Left cardiac atrium (tissue), 4 donors: ENCODE data around the gene LTBR. TPM values are rescaled to one million over a fixed set of nuclear protein-coding genes. Genes with fewer than 3 reads are reported as not detected.
A peak's percentile ranks its signal among the peaks of the same experiment; 100 is the strongest.

Source experiments
- ATAC-seq, 2 donors: fragments of 200-7000 bp; cut with Tn5 transposase; one replicate each; pipeline ENCODE4 v1.9.1; 2020; ENCODE audit warnings: mild to moderate bottlenecking in 2 of 2, moderate library complexity in 2 of 2
- DNase-seq: peaks from one replicate; pipeline ENCODE4 v3.0.0-alpha.2; 2020
- intact Hi-C, 2 donors: fragments of 100-400 bp; cut with DNase I; formaldehyde crosslinking; loops; one replicate each; pipeline versions ENCODE4 v1.14.1 to v1.15.1; 2022 to 2023
- total RNA-seq, 2 donors: library from RNA; stranded (reverse); fragmentation: NEBNext Ultra II Directional; extraction: Animal tissue kit (Norgen Biotek cat#: 25700); gene quantifications; one replicate each; pipeline ENCODE4 v1.2.1, GENCODE V29; 2021
- donor health status: DM: no; HTN: yes; CAD: no.
- donor health status: DM: no; HTN: yes; CAD: no; lungs with severe emphysema.
- donor health status: DM: yes; HTN: yes; CAD: no.
- donor health status: Dilated cardiomyopathy.

The LTBR gene
- total RNA-seq, 2 donors from 2014 or later: 40.4 to 66.6 TPM

DNA sequence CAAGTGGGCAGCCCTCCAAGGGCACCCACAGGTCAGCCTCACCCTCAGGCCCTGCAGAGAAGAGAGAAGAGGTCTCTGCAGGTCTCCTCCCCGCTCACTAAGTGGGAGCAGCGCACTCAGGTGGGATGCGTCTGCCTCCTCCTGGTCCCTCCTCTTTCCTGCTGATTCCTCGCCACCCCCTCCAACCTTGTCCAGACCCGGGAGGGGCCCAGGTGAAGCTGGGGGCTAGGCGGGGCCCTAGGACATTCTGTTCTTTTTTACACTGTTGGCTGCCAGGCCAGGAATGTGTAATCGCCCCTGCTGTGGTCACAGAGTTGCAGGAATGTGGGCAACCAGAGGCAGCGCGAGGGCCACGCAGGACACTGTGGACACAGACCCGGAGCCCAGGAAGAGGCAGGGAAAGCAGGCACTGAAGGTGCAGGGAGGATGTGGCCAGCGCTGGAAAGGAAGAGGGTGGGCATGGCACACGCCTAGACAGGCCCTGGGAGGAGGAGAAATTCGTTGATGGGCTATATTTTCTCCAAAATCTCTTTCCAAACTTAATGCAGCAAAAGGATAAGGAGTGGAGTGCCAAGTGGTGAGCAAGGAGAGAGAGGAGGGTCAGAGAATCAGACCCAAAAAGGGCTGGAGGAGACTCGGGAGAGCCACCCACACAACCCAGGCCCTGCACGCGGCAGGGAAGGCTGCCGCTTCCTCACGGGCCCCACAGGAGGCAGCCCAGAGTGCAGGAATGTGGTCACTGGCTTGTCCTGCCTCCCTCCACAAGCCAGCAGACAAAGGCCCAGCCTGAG lies 7.7 kb upstream of the LTBR start:
- intact Hi-C loops: no loop called here
- DNase-seq (peak; percentile 60), ATAC-seq (peak; percentile 65 to 66)

DNA sequence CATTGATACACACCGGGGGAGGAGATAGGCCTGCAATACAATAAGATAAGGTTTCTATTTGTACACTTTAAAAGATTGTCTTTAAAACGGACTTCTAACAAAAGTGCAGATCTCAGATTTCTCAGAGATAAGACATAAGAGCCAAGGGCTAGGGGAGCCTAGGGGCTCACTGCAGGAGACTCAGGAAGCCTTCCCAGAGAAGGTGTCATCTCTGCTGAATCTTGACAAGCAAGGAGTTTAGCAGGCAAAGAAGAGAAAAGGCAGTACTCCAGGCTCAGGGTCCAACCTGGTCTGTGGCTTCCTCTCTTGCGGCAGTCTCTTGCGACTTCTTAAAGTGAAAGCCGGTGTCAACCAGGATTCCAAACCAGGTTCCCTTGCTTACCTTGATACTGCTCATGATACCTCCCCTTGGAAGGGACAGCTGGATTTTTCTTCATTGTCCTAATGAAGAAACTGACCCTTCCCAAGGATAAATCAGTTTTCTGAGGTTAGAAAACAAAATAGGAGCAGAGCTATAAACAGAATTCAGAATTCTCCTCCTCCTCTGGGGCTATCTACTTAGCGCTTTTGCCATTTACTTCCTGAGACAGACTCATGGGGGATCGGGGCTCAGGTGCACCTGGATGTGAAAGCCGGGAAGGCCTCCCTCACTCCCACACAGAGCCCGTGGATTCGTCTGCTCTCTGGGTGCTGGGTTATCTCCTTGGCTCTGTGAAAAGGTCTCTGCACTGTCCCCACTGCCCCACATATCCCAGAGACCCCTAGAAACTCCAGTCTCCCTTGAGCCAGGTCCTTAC lies 6.9 kb upstream of the LTBR start:
- intact Hi-C loops: no loop called here
- no peak for ATAC-seq
- DNase-seq: peak; percentile 3

- peak; percentile 55 for DNase-seq
- intact Hi-C loops: no loop called here
- peak; percentile 23 to 44 for ATAC-seq
Observed at GRCh38 chr12:6377667-6377994, 6.3 kb upstream of the LTBR start.

DNA sequence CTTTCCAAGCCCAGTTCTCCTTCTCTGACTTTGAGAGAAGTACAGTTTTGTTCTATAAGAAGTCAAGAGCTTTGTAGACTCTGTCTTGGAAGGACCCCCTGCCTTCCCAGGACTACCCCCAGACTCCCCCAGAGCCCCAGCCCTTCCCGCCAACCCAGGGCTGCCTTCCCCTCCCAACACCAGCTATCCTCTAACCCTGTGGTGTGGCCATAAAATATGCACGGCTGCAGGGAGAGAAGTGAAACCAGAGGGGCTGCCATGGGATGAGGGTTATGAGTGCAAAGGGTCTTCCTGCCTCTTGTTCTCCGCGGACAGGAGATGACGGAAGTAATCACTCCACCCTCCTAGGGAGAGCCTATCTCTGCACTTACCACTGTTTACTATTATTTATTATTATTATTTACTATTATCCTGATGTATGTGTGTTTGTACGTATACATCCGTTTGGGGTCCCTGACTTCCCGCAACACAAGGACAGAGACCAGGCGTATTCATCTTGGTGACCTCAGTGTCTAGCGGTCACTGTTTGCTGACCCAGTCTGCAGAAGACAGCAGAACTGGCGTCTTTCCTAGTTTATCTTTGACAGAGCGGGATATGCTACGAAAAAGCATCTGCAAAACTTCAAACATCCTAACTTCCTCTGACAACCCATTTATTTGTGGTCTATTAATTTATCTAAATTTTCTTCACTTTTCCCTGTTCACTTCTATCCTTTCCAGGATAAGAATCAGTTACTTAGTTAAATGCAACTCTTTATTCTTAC lies 5.1 kb upstream of the LTBR start:
- DNase-seq: no peak
- intact Hi-C loops: no loop called here

DNA sequence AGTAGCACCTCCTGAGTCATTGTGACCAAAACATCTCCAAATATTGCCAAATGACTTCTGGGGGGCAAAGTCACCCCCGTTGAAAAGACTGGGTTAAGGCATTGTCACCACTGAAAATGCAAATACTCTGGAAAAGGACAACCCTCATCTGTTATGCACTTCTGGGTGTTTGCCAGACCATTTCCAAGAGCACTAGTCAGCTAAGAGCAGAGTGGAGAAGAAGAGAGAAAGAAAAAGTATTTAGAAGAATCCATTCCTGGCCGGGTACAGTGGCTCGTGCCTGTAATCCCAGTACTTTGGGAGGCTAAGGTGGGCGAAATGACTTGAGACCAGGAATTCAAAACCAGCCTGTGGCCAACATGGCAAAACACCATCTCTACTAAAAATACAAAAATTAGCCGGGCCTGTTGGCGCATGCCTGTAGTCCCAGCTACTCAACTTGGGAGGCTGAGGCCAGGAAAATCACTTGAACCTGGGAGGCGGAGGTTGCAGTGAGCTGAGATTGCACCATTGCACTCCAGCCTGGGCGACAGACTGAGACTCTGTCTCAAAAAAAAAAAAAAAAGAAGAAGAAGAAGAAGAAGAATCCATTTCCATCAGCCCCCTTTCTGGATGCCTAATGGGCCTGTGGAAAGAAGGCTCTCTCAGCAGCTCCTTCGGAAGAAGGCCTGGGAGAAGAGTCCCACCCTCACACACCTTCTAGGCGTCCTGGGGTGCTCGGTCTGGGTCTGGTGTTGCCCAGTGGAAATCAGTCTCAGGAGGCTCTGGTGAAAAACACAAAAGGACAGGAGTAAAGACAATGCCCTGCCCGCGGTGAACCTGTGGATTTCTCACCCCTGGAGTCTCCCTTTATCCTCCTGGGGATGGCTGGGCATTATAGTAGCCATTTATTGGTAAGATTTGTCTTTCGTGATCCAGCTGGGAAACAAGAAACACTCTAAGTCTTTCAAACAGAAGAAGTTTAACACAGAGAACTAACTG lies 3.5 kb upstream of the LTBR start:
- intact Hi-C loops: no loop called here
- no peak for DNase-seq
- no peak for ATAC-seq

More for the DNA sequence above, 5.1 kb upstream of the LTBR start:
- no peak for ATAC-seq

DNA sequence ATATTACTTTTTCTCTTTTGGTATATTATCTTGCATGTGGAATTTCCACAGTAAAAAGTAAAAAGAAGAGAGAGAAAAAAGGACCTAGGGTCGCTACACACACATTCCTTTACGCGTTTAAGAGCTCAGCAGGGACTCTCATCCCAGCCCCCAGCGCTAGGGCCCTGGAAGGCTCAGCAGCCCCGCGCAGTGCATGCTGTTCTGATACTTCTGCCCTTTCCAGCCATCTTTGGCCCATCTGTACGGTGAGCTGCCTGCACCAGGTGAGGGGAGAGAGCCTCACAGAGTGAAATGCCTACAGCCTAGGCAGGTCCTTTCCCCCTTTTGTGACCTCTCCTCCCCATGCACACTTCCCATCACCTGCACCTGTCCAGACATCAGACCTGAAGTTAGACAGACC lies 1.6 kb upstream of the LTBR start:
- ATAC-seq (no peak), DNase-seq (no peak)
- intact Hi-C loops: no loop called here

DNA sequence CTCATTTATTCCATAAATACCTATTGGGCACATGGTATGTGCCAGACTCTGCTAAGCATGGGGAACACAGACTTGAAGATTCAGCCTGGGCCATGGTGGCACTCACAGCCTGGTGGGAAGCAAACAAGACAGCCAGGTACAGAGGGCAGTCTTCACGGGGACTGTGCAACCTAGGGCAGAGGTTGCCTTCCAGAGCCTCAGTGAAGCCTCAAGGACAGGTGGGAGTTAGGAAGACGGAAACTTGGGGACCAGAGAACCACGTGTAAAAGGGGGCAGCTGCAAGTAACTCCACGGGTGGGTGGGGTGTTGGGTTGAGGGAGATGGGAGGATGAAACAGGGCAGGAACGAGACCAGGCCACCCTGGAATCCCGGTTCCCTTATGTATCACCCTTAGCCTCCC lies 980 bp upstream of the LTBR start:
- DNase-seq (no peak), ATAC-seq (no peak)
- intact Hi-C loops: no loop called here

DNA sequence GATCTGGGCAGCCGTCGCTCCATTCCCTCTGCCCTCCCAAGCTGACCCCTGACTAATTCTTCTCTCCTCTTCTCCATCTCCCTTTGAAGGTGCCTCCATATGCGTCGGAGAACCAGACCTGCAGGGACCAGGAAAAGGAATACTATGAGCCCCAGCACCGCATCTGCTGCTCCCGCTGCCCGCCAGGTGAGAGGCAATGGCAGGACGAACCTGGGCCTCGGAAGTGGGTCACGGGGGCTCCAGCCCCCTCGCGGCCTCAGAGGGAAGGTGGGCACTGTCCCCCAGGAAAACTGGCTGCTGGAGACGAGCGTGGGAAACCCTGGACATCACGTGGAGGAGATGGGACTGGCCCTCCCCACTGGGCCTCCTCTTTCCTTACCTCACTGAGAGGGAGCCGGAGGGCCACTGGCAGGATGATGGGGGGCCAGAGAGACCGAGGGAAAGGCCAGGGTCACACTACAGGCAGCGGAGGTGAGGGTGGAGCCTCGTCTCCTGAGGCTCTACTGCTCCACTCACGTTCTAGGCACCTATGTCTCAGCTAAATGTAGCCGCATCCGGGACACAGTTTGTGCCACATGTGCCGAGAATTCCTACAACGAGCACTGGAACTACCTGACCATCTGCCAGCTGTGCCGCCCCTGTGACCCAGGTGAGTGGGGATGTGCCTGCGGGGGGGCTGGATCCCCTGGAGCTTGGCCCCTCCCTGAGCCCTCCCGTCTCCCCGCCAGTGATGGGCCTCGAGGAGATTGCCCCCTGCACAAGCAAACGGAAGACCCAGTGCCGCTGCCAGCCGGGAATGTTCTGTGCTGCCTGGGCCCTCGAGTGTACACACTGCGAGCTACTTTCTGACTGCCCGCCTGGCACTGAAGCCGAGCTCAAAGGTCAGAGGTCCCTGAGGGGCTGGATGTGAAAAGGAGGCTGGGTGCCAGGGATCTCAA lies 806 bp downstream of the LTBR start:
- DNase-seq: no peak
- intact Hi-C loops: loop anchor here in 1 of 2 donors (2.0 kb wide), 1 partner anchor 50 kb away; no protein-coding TSS in a partner anchor
- ATAC-seq: peak in 1 of 2 donors; percentile 4

- intact Hi-C loops: no loop called here
- no peak for ATAC-seq
- no peak for DNase-seq
Observed at GRCh38 chr12:6386038-6386437, 2.1 kb downstream of the LTBR start.

GRCh38 chr12:6386491-6386890 lies 2.5 kb downstream of the LTBR start:
- DNase-seq (no peak), ATAC-seq (no peak)
- intact Hi-C loops: no loop called here

GRCh38 chr12:6387541-6387940 lies 3.6 kb downstream of the LTBR start:
- ATAC-seq: no peak
- intact Hi-C loops: no loop called here
- no peak for DNase-seq

- intact Hi-C loops: no loop called here
- no peak for DNase-seq
- ATAC-seq: no peak
Observed at GRCh38 chr12:6390084-6390799, 6.3 kb downstream of the LTBR start.

- DNase-seq (no peak), ATAC-seq (no peak)
- intact Hi-C loops: no loop called here
Observed at GRCh38 chr12:6391013-6391412, 7.1 kb downstream of the LTBR start.

GRCh38 chr12:6392504-6392903 lies 8.5 kb downstream of the LTBR start:
- intact Hi-C loops: no loop called here
- ATAC-seq (peak; percentile 72 to 89), DNase-seq (peak; percentile 51)

DNA sequence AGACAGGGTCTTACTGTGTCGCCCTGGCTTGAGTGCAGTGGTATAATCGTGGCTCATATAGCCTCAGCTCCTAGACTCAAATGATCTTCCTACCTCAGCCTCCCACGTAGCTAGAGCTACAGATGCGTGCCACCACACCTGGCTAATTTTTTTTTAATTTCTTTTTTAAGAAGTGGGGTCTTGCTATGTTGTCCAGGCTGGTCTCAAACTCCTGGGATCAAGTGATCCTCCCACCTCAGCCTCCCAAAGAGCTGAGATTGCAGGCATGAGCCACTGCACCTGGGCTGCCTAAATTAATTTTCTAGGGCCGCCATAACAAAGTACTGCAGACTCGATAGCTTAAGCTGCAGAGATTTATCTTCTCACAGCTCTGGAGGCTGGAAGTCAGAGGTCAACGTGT lies 9.1 kb downstream of the LTBR start:
- ATAC-seq: no peak
- DNase-seq: no peak
- intact Hi-C loops: no loop called here

DNA sequence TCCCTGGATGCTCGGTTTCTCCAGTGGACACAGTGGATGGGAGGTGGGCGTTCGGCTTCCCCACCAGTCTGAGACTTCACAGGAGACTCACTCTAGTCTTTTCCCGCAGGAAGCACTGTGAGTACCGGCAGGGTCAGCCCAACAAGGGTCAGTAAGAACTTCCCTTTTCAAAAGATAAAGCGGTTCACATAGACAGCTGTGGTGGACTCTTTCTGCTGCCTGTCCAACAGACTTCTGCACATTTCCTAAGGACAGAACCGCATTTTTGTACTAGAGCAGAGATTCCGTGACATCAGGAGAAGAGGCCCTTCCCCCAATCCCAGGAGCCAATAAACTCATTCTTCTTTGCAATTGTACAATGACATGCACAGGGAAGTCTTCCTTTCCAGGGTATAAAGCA lies 10.4 kb downstream of the LTBR start:
- ATAC-seq (peak in 1 of 2 donors; percentile 27), DNase-seq (no peak)
- intact Hi-C loops: no loop called here

GRCh38 chr12:6396031-6396430 lies 12.1 kb downstream of the LTBR start:
- intact Hi-C loops: no loop called here
- DNase-seq (no peak), ATAC-seq (no peak)
